Measurements from ENCODE around the gene IL17RE. TPM values are rescaled to one million over a fixed set of nuclear protein-coding genes. Genes with fewer than 3 reads are reported as not detected.

Gene IL17RE
- total and polyA plus RNA-seq, 2 of the 13 experiments (the other 11 are each of a cell fraction or from before 2014, with no cell fraction given) = 14.5 to 24.1 TPM

GRCh38 chr3:9890249-9891071, 12.2 kb upstream of the IL17RE start, which contains the start of gene JAGN1 (continued):
- TF ChIP-seq ZNF280D (CRISPR knock-in tag; IDR thresholded peaks at IDR 0.05) = peak; percentile 55; the same call in 1 of the 2 replicates
- TF ChIP-seq SATB2 (CRISPR knock-in tag; IDR thresholded peaks at IDR 0.05) = 0 out of 2 replicates have a peak, but pooled peaks have one; percentile 48
- 0 out of 2 replicates have a peak, but pooled peaks have one; percentile 38 for TF ChIP-seq ZFAT (CRISPR knock-in tag; conservative IDR thresholded peaks at IDR 0.05)
- TF ChIP-seq HNRNPH1 (optimal IDR thresholded peaks at IDR 0.05; ENCODE audit: low read depth, low read length) = no peak
- TF ChIP-seq SRF (IDR thresholded peaks at IDR 0.05; ENCODE audit: low read depth, low read length) = no peak
- TF ChIP-seq ZBTB20 (CRISPR knock-in tag; IDR thresholded peaks at IDR 0.05; ENCODE audit: borderline replicate concordance, low read depth) = peak; percentile 93; the same call in 1 of the 2 replicates
- 0 out of 2 replicates have a peak, but pooled peaks have one; percentile 41 for TF ChIP-seq FOSL1 (CRISPR knock-in tag; IDR thresholded peaks at IDR 0.05; ENCODE audit: borderline replicate concordance)
- no peak for TF ChIP-seq ZNF276 (CRISPR knock-in tag; IDR thresholded peaks at IDR 0.05; ENCODE audit: low read depth)
- TF ChIP-seq DMTF1 (CRISPR knock-in tag; IDR thresholded peaks at IDR 0.05) = no peak
- 0 out of 2 replicates have a peak, but pooled peaks have one; percentile 51 for TF ChIP-seq ZNF879 (CRISPR knock-in tag; IDR thresholded peaks at IDR 0.05)
- no peak for TF ChIP-seq TEAD2 (CRISPR knock-in tag; IDR thresholded peaks at IDR 0.05)
- no peak for TF ChIP-seq HOXA7 (CRISPR knock-in tag; IDR thresholded peaks at IDR 0.05)
- peak; percentile 81 for TF ChIP-seq ZNF501 (CRISPR knock-in tag; IDR thresholded peaks at IDR 0.05)
- peak; percentile 86; the same call in 1 of the 2 replicates for TF ChIP-seq ZNF788 (CRISPR knock-in tag; IDR thresholded peaks at IDR 0.05; ENCODE audit: borderline replicate concordance)
- peak; percentile 85 for TF ChIP-seq NFKB2 (CRISPR knock-in tag; IDR thresholded peaks at IDR 0.05; ENCODE audit: borderline replicate concordance)
- no peak for TF ChIP-seq ZBTB21 (CRISPR knock-in tag; IDR thresholded peaks at IDR 0.05)
- TF ChIP-seq ZNF644 (CRISPR knock-in tag; IDR thresholded peaks at IDR 0.05; ENCODE audit: low read depth) = no peak
- TF ChIP-seq ZNF430 (CRISPR knock-in tag; IDR thresholded peaks at IDR 0.05) = peak; percentile 89
- no peak for TF ChIP-seq GLMP (CRISPR knock-in tag; IDR thresholded peaks at IDR 0.05; ENCODE audit: borderline replicate concordance)
- peak; percentile 85 for TF ChIP-seq ZNF709 (CRISPR knock-in tag; IDR thresholded peaks at IDR 0.05)
- peak; percentile 74 for TF ChIP-seq ZFP41 (CRISPR knock-in tag; IDR thresholded peaks at IDR 0.05; ENCODE audit: borderline replicate concordance)

Measured in HepG2 (cell line).